H1 (cell line): ENCODE data around the gene SFMBT2. TPM values are rescaled to one million over a fixed set of nuclear protein-coding genes. Genes with fewer than 3 reads are reported as not detected.

Experiments used
- BRCA1 ChIP-seq: IDR thresholded peaks from 2 replicates; pipeline ENCODE4 v1.6.1; 2012; ENCODE audit warnings: low read depth, low read length, improper control_type of control experiment
- polyA plus RNA-seq, 7 experiments: library from polyadenylated mRNA; depleted of rRNA in 3 of 7; stranded (reverse) in 5 of 7; unstranded in 2 of 7; fragments of >200 nt in 5 of 7; fragments of 200-250 nt in 2 of 7; gene quantifications; 1 replicate in 5 of 7; 2 replicates in 1 of 7; 4 replicates in 1 of 7; pipeline versions ENCODE4 v1.2.1 to v1.2.3, GENCODE V29; 2011 to 2013; ENCODE audit warnings: missing spikeins in 2 of 7, mixed read lengths in 2 of 7
- total RNA-seq: library from RNA; stranded (reverse); fragmentation: NEBNext Ultra II Directional; extraction: Animal tissue kit (Norgen Biotek cat#: 25700); gene quantifications from 2 replicates; pipeline ENCODE4 v1.2.1, GENCODE V29; 2021
- TF ChIP-seq, protein P1 (sequence below), 3 experiments: IDR thresholded peaks; 1 replicate in 2 of 3; 2 replicates in 1 of 3; pipeline versions ENCODE4 v1.5.1 to v1.6.1; 2011; ENCODE audit warnings: low read length in 3 of 3, mild to moderate bottlenecking in 3 of 3, inconsistent platforms in 2 of 3, low read depth in 1 of 3, moderate library complexity in 1 of 3; ENCODE audit not compliant: insufficient read depth in 1 of 3; ENCODE audit errors: control extremely low read depth in 1 of 3

Gene SFMBT2
- total and polyA plus RNA-seq, 2 of the 8 experiments (the other 6 are each of a cell fraction or from before 2014, with no cell fraction given) = 2.9 to 11.0 TPM

DNA sequence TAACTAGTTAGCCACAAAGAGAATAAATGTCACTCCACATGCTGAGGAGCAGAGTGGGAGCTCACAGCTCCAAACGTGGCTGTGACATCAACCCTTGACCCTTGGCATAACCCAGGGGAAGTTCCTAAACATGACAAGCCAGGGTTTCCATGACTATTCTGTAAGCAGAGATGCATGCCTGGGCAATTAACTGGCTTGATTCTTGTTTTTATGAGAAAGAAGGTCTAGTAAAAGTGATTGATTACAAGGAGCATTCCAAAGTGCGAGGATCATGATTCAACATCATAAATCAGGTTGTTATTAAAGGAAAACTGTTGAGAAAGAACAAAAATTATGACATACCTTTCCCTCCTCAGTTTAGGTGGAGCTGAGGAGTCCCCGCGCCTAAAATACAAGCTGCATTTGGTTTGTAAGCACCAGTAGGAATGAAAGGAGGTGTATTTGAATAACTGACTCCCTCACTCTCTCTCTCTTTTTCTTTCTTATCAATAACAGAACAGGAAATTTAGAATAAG is 108.4 kb downstream of the SFMBT2 start (continued):
- TF ChIP-seq, protein P1, sequence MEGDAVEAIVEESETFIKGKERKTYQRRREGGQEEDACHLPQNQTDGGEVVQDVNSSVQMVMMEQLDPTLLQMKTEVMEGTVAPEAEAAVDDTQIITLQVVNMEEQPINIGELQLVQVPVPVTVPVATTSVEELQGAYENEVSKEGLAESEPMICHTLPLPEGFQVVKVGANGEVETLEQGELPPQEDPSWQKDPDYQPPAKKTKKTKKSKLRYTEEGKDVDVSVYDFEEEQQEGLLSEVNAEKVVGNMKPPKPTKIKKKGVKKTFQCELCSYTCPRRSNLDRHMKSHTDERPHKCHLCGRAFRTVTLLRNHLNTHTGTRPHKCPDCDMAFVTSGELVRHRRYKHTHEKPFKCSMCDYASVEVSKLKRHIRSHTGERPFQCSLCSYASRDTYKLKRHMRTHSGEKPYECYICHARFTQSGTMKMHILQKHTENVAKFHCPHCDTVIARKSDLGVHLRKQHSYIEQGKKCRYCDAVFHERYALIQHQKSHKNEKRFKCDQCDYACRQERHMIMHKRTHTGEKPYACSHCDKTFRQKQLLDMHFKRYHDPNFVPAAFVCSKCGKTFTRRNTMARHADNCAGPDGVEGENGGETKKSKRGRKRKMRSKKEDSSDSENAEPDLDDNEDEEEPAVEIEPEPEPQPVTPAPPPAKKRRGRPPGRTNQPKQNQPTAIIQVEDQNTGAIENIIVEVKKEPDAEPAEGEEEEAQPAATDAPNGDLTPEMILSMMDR (IDR thresholded peaks at IDR 0.05; ENCODE audit: control extremely low read depth in 1 of 3, insufficient read depth in 1 of 3, low read depth in 1 of 3, low read length in 3 of 3) = no peak
- TF ChIP-seq BRCA1 = no peak
